Testis (tissue), 2 donors: ENCODE measurements around the gene KCNA1.

Source experiments
- POLR2A ChIP-seq: fragments of 450-650 bp; IDR thresholded peaks from one replicate; pipeline ENCODE4 v1.6.1; 2017; ENCODE audit warnings: antibody characterized with exemption, mild to moderate bottlenecking, moderate library complexity
- TF ChIP-seq, protein P1 (sequence below), 3 experiments: fragments of 450-650 bp in 2 of 3; fragments of 200-600 bp in 1 of 3; sonication (generic) in 1 of 3; IDR thresholded peaks; one replicate each; pipeline ENCODE4 v1.5.1; 2016 to 2019; ENCODE audit warnings: antibody characterized with exemption in 3 of 3, mild to moderate bottlenecking in 2 of 3, moderate library complexity in 1 of 3

DNA sequence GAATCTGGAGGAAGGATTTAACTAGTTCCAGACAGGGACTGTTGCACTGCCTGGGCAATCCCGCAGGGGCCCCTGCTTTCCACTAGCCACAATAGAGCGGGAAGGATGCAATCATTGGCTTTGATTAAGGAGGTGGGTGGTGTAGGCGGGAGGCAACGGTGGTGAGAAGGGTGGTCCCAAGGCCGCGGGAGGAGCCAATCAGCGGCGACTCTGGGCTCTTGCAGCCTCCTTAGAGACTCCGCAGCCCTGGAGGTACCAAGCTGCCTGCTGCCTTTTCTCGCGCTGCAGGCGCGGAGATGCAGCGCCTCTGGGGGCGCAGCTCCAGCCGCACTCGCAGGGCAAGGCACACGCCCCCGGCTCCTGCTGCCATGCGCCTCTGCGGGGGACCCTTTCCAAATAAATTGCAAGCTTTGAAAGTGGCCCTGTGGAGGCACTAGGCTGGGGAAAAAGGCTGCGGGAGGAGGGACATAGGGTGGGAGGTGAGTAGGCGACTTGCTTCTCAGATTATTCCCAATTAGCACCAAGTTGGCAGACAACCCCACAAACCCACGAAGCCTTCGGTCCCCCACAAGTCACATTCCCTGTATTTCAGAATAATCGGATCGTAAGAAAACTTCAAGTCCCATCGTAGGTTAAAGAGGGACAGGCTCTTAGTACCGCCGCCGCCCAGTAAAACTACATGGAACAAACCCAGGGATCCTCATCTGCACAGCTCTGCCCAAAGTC is 858 bp upstream of the KCNA1 start:
- no peak for TF ChIP-seq POLR2A
- TF ChIP-seq, protein P1, sequence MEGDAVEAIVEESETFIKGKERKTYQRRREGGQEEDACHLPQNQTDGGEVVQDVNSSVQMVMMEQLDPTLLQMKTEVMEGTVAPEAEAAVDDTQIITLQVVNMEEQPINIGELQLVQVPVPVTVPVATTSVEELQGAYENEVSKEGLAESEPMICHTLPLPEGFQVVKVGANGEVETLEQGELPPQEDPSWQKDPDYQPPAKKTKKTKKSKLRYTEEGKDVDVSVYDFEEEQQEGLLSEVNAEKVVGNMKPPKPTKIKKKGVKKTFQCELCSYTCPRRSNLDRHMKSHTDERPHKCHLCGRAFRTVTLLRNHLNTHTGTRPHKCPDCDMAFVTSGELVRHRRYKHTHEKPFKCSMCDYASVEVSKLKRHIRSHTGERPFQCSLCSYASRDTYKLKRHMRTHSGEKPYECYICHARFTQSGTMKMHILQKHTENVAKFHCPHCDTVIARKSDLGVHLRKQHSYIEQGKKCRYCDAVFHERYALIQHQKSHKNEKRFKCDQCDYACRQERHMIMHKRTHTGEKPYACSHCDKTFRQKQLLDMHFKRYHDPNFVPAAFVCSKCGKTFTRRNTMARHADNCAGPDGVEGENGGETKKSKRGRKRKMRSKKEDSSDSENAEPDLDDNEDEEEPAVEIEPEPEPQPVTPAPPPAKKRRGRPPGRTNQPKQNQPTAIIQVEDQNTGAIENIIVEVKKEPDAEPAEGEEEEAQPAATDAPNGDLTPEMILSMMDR (IDR thresholded peaks at IDR 0.05) = no peak
